GM23248 (cell line): ENCODE measurements around the gene DHX9. TPM values are rescaled to one million over a fixed set of nuclear protein-coding genes. Genes with fewer than 3 reads are reported as not detected.

ENCODE experiments used
- DNase-seq: peaks from one replicate; pipeline ENCODE4 v3.0.0-alpha.2; 2015
- H2AFZ ChIP-seq: fragments of 200-600 bp; sonication (generic); 2 replicates; pipeline ENCODE4 v1.6.1; 2016; ENCODE audit warnings: antibody characterized with exemption
- H3F3A ChIP-seq: fragments of 200-600 bp; sonication (generic); 2 replicates; pipeline ENCODE4 v1.6.1; 2016; ENCODE audit warnings: mild to moderate bottlenecking, antibody characterized with exemption, mixed run types; ENCODE audit not compliant: insufficient read depth
- H3K27ac ChIP-seq: fragments of 200-600 bp; sonication (generic); 2 replicates; pipeline ENCODE4 v1.5.1; 2016; ENCODE audit warnings: mild to moderate bottlenecking
- H3K27me3 ChIP-seq: fragments of 200-600 bp; sonication (generic); replicated peaks from 2 replicates; pipeline ENCODE4 v1.6.1; 2016; ENCODE audit warnings: mild to moderate bottlenecking; ENCODE audit not compliant: insufficient read depth
- H3K36me3 ChIP-seq: fragments of 200-600 bp; sonication (generic); 2 replicates; pipeline ENCODE4 v1.6.1; 2016; ENCODE audit warnings: low read depth, mild to moderate bottlenecking
- H3K4me1 ChIP-seq: fragments of 200-600 bp; sonication (generic); 2 replicates; pipeline ENCODE4 v1.6.1; 2016; ENCODE audit warnings: mild to moderate bottlenecking; ENCODE audit not compliant: insufficient read depth
- H3K4me2 ChIP-seq: fragments of 200-600 bp; sonication (generic); one replicate; pipeline ENCODE4 v1.6.1; 2016; ENCODE audit warnings: mild to moderate bottlenecking; ENCODE audit not compliant: unreplicated experiment
- H3K4me3 ChIP-seq: fragments of 200-600 bp; sonication (generic); 2 replicates; pipeline ENCODE4 v1.5.1; 2016; ENCODE audit warnings: mild to moderate bottlenecking
- H3K79me2 ChIP-seq: fragments of 200-600 bp; sonication (generic); 2 replicates; pipeline ENCODE4 v1.6.1; 2016; ENCODE audit warnings: mild to moderate bottlenecking; ENCODE audit not compliant: insufficient read depth
- H3K9ac ChIP-seq: fragments of 200-600 bp; sonication (generic); 2 replicates; pipeline ENCODE4 v1.6.1; 2016; ENCODE audit warnings: mild to moderate bottlenecking
- H3K9me2 ChIP-seq: fragments of 200-600 bp; sonication (generic); 2 replicates; pipeline ENCODE4 v1.6.1; 2016; ENCODE audit warnings: mixed run types, mild to moderate bottlenecking, moderate library complexity; ENCODE audit not compliant: insufficient read depth
- H3K9me3 ChIP-seq: fragments of 200-600 bp; sonication (generic); one replicate; pipeline ENCODE4 v1.6.1; 2017; ENCODE audit warnings: low read depth
- H4K20me1 ChIP-seq: fragments of 200-600 bp; sonication (generic); 2 replicates; pipeline ENCODE4 v1.6.0; 2016; ENCODE audit not compliant: insufficient read depth
- EZH2 ChIP-seq: fragments of 200-600 bp; sonication (generic); IDR thresholded peaks from 2 replicates; pipeline ENCODE4 v1.6.1; 2018; ENCODE audit warnings: antibody characterized with exemption, mild to moderate bottlenecking; ENCODE audit not compliant: insufficient read depth, poor library complexity, severe bottlenecking
- EZH2phosphoT487 ChIP-seq: fragments of 200-600 bp; sonication (generic); IDR thresholded peaks from 2 replicates; pipeline ENCODE4 v1.6.1; 2018; ENCODE audit warnings: antibody characterized with exemption, moderate library complexity, mild to moderate bottlenecking, low read depth; ENCODE audit not compliant: insufficient read depth
- WGBS, 2 experiments: methylation state at CpG; one replicate each; pipeline ENCODE4 v1.1.6; 2015 to 2017; ENCODE audit warnings: low lambda C conversion rate in 2 of 2, low coverage in 1 of 2; ENCODE audit errors: missing lambda C conversion rate in 2 of 2; 5-methylcytosine and 5-hydroxymethylcytosine counted together
- in situ Hi-C: fragments of 300-500 bp; cut with MboI; formaldehyde crosslinking; loops from 2 replicates; pipeline ENCODE4 v1.15.0; 2020
- polyA plus RNA-seq: library from polyadenylated mRNA; unstranded; fragments of >200 nt; fragmentation: Nextera tagmentation; extraction: Ambion mirVana; gene quantifications from 2 replicates; pipeline ENCODE4 v1.2.1, GENCODE V29; 2016
- total RNA-seq: library from RNA; depleted of rRNA; stranded (reverse); fragments of >200 nt; shearing (Covaris generic); gene quantifications from 2 replicates; pipeline ENCODE4 v1.2.3, GENCODE V29; 2014

DHX9 gene
- total and polyA plus RNA-seq, 2 experiments from 2014 or later = 67.6 to 98.0 TPM

GRCh38 chr1:182834326-182834725, 4.8 kb upstream of the DHX9 start:
- H3F3A ChIP-seq = no peaks in the 10 kb centered on the region
- no peak overlapping the region for H2AFZ ChIP-seq
- no peaks in the 10 kb centered on the region for H3K27me3 ChIP-seq
- no peak overlapping the region for H3K27ac ChIP-seq
- H3K4me1 ChIP-seq = 0 out of 2 replicates have a peak, but pooled peaks cover 3% of the 10 kb centered on the region
- 93 to 97% methylated on average over 2 of the region's 2 CpGs for WGBS, 2 experiments
- H3K4me3 ChIP-seq = no peak overlapping the region
- H3K36me3 ChIP-seq = no peaks in the 10 kb centered on the region
- H4K20me1 ChIP-seq = no peaks in the 10 kb centered on the region
- no peak overlapping the region for H3K9ac ChIP-seq
- in situ Hi-C loops = no loop called here
- TF ChIP-seq EZH2phosphoT487 (no peak), EZH2 (no peak)
- no peak overlapping the region for H3K4me2 ChIP-seq
- no peaks in the 10 kb centered on the region for H3K9me2 ChIP-seq
- no peaks in the 10 kb centered on the region for H3K79me2 ChIP-seq
- DNase-seq = no peak
- no peaks in the 10 kb centered on the region for H3K9me3 ChIP-seq

GRCh38 chr1:182835806-182836205, 3.3 kb upstream of the DHX9 start:
- Histone ChIP-seq H3K9me2 (no peaks in the 10 kb centered on the region), H3K4me2 (no peak overlapping the region), H3K9ac (no peak overlapping the region), H3K9me3 (no peaks in the 10 kb centered on the region), H4K20me1 (peaks cover 5% of the 10 kb centered on the region; the same call in 1 of the 2 replicates), H3K4me3 (no peak overlapping the region), H2AFZ (no peak overlapping the region), H3K79me2 (peaks cover 13% of the 10 kb centered on the region), H3K4me1 (0 out of 2 replicates have a peak, but pooled peaks cover 3% of the 10 kb centered on the region), H3K36me3 (no peaks in the 10 kb centered on the region), H3K27ac (no peak overlapping the region), H3K27me3 (no peaks in the 10 kb centered on the region), H3F3A (peaks cover 11% of the 10 kb centered on the region)
- DNase-seq = no peak
- TF ChIP-seq EZH2 (no peak), EZH2phosphoT487 (no peak)
- in situ Hi-C loops = no loop called here
- 92 to 93% methylated on average over 10 of the region's 10 CpGs for WGBS, 2 experiments

GRCh38 chr1:182841368-182841988, 2.3 kb downstream of the DHX9 start:
- in situ Hi-C loops = no loop called here
- peaks cover 21% of the 10 kb centered on the region for H3K4me1 ChIP-seq
- H3K9me2 ChIP-seq = no peaks in the 10 kb centered on the region
- H3K9me3 ChIP-seq = no peaks in the 10 kb centered on the region
- peak overlapping the region; percentile 87 for H3K9ac ChIP-seq
- peaks cover 30% of the 10 kb centered on the region for H3K36me3 ChIP-seq
- H3K79me2 ChIP-seq = peaks cover 70% of the 10 kb centered on the region
- no peaks in the 10 kb centered on the region for H3K27me3 ChIP-seq
- H3K4me2 ChIP-seq = peak overlapping the region; percentile 97
- H3F3A ChIP-seq = peaks cover 28% of the 10 kb centered on the region
- peaks cover 18% of the 10 kb centered on the region; the same call in 1 of the 2 replicates for H4K20me1 ChIP-seq
- peak overlapping the region; percentile 93 for H3K4me3 ChIP-seq
- peak; percentile 65 for DNase-seq
- WGBS, 2 experiments = 26 to 32% methylated on average over 10 of the region's 10 CpGs
- peak overlapping the region; percentile 90 for H3K27ac ChIP-seq
- no peak for TF ChIP-seq EZH2
- no peak for TF ChIP-seq EZH2phosphoT487
- H2AFZ ChIP-seq = no peak overlapping the region

- no peaks in the 10 kb centered on the region for H3K9me3 ChIP-seq
- TF ChIP-seq EZH2 (no peak), EZH2phosphoT487 (no peak)
- in situ Hi-C loops = no loop called here
Observed at GRCh38 chr1:182842265-182842664, 3.1 kb downstream of the DHX9 start.

More at GRCh38 chr1:182842265-182842664, 3.1 kb downstream of the DHX9 start:
- H3K4me2 ChIP-seq = peak overlapping the region; percentile 97
- H3K27ac ChIP-seq = no peak overlapping the region
- WGBS, 2 experiments = 28 to 32% methylated on average over 4 of the region's 4 CpGs
- no peak overlapping the region for H2AFZ ChIP-seq
- H3K9me2 ChIP-seq = no peaks in the 10 kb centered on the region
- no peak for DNase-seq
- peak overlapping the region; percentile 87; the same call in 1 of the 2 replicates for H3K9ac ChIP-seq
- H3K36me3 ChIP-seq = peaks cover 36% of the 10 kb centered on the region
- peaks cover 18% of the 10 kb centered on the region; the same call in 1 of the 2 replicates for H4K20me1 ChIP-seq
- peaks cover 28% of the 10 kb centered on the region for H3F3A ChIP-seq
- peaks cover 77% of the 10 kb centered on the region for H3K79me2 ChIP-seq
- no peaks in the 10 kb centered on the region for H3K27me3 ChIP-seq
- peaks cover 21% of the 10 kb centered on the region for H3K4me1 ChIP-seq
- H3K4me3 ChIP-seq = peak overlapping the region; percentile 93
